HepG2 (cell line): Measurements from ENCODE around the gene ABHD10. TPM values are rescaled to one million over a fixed set of nuclear protein-coding genes. Genes with fewer than 3 reads are reported as not detected.

Experiments used
- ASH2L ChIP-seq: fragments of 300-600, 200-600 bp; sonication (generic); IDR thresholded peaks from 2 replicates; pipeline ENCODE4 v1.7.0; 2017; ENCODE audit warnings: low read depth, mild to moderate bottlenecking, moderate library complexity, mixed read lengths, low read length; ENCODE audit not compliant: insufficient read length
- HNRNPUL1 ChIP-seq: fragments of 200-400 bp; formaldehyde crosslinking; IDR thresholded peaks from 2 replicates; pipeline ENCODE4 v1.6.1; 2017; ENCODE audit warnings: low read depth, mild to moderate bottlenecking, low read length, moderate library complexity
- IRF2 ChIP-seq: IDR thresholded peaks from 2 replicates; pipeline ENCODE4 v1.6.1; 2018; ENCODE audit warnings: missing genetic modification reagents, missing compliant biosample characterization
- MZF1 ChIP-seq: sonication (generic); formaldehyde crosslinking; IDR thresholded peaks from 2 replicates; pipeline ENCODE4 v1.8.1; 2023; ENCODE audit warnings: mild to moderate bottlenecking, missing genetic modification reagents, borderline replicate concordance
- POLR2AphosphoS2 ChIP-seq: IDR thresholded peaks from 2 replicates; pipeline ENCODE4 v1.6.1; 2011; ENCODE audit warnings: low read depth, low read length, improper control_type of control experiment
- PRMT3 ChIP-seq: sonication (generic); formaldehyde crosslinking; IDR thresholded peaks from 2 replicates; pipeline ENCODE4 v1.8.1; 2022; ENCODE audit warnings: low read depth, mild to moderate bottlenecking, moderate library complexity, missing genetic modification reagents, borderline replicate concordance
- ZFY ChIP-seq: sonication (generic); formaldehyde crosslinking; IDR thresholded peaks from 2 replicates; pipeline ENCODE4 v1.4.0; 2020; ENCODE audit warnings: missing genetic modification reagents
- ZNF329 ChIP-seq: sonication (generic); formaldehyde crosslinking; IDR thresholded peaks from 2 replicates; pipeline ENCODE4 v1.9.0; 2021; ENCODE audit warnings: low read depth, mild to moderate bottlenecking, missing genetic modification reagents
- ZNF501 ChIP-seq: sonication (generic); formaldehyde crosslinking; IDR thresholded peaks from 2 replicates; pipeline ENCODE4 v1.5.1; 2020; ENCODE audit warnings: mild to moderate bottlenecking, moderate library complexity, missing genetic modification reagents
- ZNF549 ChIP-seq: sonication (generic); formaldehyde crosslinking; IDR thresholded peaks from 2 replicates; pipeline ENCODE4 v1.5.0; 2020; ENCODE audit warnings: missing genetic modification reagents
- ZNF607 ChIP-seq: sonication (generic); formaldehyde crosslinking; IDR thresholded peaks from 2 replicates; pipeline ENCODE4 v1.5.1; 2020; ENCODE audit warnings: missing genetic modification reagents, mild to moderate bottlenecking, borderline replicate concordance
- ZNF652 ChIP-seq: IDR thresholded peaks from 2 replicates; pipeline ENCODE4 v1.6.1; 2016; ENCODE audit warnings: low read depth, borderline replicate concordance
- ZNF720 ChIP-seq: sonication (generic); formaldehyde crosslinking; IDR thresholded peaks from 2 replicates; pipeline ENCODE4 v1.4.0; 2020; ENCODE audit warnings: missing genetic modification reagents
- polyA plus RNA-seq, 8 experiments: library from polyadenylated mRNA; depleted of rRNA in 3 of 8; stranded (reverse) in 7 of 8; unstranded in 1 of 8; fragments of >200 nt; fragmentation: Illumina TruSeq in 4 of 8; extraction: Trizol in 4 of 8; gene quantifications; 2 replicates each; pipeline versions ENCODE4 v1.2.1 to v1.2.3, GENCODE V29; 2011 to 2016; ENCODE audit warnings: low read depth in 4 of 8, missing spikeins in 1 of 8, mixed read lengths in 1 of 8; ENCODE audit not compliant: insufficient read depth in 1 of 8
- total RNA-seq, 5 experiments: library from RNA; depleted of rRNA; stranded (reverse); fragments of >200 nt; fragmentation: Illumina TruSeq; extraction: Trizol; gene quantifications; 2 replicates each; pipeline ENCODE4 v1.2.3, GENCODE V29; 2016; ENCODE audit warnings: low read depth in 1 of 5
- TF ChIP-seq, protein P1 (sequence below): sonication (generic); formaldehyde crosslinking; conservative IDR thresholded peaks from 2 replicates; pipeline ENCODE4 v1.8.0; 2022; ENCODE audit warnings: mild to moderate bottlenecking, moderate library complexity, missing genetic modification reagents
- TF ChIP-seq, protein P2 (sequence below): sonication (generic); formaldehyde crosslinking; IDR thresholded peaks from 2 replicates; pipeline ENCODE4 v1.5.1; 2020; ENCODE audit warnings: mild to moderate bottlenecking, missing genetic modification reagents, moderate library complexity
- TF ChIP-seq, protein P3 (sequence below): IDR thresholded peaks from 2 replicates; pipeline ENCODE4 v1.6.1; 2016; ENCODE audit warnings: control low read depth
- TF ChIP-seq, protein P4 (sequence below): sonication (generic); formaldehyde crosslinking; IDR thresholded peaks from 2 replicates; pipeline ENCODE4 v1.8.1; 2023; ENCODE audit warnings: mild to moderate bottlenecking, missing genetic modification reagents
- TF ChIP-seq, protein P5 (sequence below): sonication (generic); formaldehyde crosslinking; IDR thresholded peaks from 2 replicates; pipeline ENCODE4 v1.5.0; 2020; ENCODE audit warnings: mild to moderate bottlenecking, missing genetic modification reagents

The ABHD10 gene
- total and polyA plus RNA-seq, 2 of the 13 experiments (the other 11 are each of a cell fraction or from before 2014, with no cell fraction given): 22.8 to 50.2 TPM

DNA sequence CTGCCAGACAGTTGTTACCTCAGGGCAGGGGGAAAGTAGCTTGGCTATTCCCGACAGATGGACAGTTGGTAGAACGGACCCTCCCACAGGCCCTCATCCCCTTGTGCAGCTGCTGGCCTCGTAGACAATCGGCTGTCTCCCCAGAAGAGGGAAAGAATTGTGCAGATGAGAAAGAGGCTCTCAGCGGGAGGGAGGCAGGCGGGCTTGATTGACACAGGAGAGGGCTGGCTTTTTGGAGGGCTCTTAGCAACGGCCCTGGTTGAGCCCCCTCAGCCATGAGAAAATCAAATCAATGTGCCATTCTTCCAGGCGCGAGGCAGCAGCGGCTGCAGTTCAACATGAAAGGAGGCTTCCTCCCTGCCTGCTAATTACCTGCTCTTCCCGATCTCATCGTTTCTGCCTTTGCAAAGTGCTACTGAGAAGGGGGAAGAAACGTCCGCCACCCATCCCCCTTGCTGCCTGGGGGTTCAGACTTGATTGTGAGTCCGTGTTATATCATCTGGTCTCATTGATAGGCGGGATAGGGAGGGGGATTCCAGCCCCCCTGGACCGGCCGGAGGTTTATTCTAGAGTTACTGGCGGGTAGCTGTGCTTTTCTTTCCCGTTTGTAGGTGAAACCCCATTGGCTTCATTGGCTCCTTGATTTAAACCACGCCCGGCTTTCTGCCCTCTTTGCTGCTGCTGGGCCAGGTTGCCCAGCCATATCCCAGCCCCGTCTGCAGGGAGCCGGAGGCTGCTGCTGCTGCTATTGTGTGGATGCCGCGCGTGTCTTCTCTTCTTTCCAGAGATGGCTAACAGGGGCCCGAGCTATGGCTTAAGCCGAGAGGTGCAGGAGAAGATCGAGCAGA lies 20.0 kb downstream of the ABHD10 start, which contains the start of gene TAGLN3 (continued):
- TF ChIP-seq, protein P1, sequence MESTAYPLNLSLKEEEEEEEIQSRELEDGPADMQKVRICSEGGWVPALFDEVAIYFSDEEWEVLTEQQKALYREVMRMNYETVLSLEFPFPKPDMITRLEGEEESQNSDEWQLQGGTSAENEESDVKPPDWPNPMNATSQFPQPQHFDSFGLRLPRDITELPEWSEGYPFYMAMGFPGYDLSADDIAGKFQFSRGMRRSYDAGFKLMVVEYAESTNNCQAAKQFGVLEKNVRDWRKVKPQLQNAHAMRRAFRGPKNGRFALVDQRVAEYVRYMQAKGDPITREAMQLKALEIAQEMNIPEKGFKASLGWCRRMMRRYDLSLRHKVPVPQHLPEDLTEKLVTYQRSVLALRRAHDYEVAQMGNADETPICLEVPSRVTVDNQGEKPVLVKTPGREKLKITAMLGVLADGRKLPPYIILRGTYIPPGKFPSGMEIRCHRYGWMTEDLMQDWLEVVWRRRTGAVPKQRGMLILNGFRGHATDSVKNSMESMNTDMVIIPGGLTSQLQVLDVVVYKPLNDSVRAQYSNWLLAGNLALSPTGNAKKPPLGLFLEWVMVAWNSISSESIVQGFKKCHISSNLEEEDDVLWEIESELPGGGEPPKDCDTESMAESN (CRISPR knock-in tag): 0 out of 2 replicates have a peak, but pooled peaks have one; percentile 21
- TF ChIP-seq, protein P2, sequence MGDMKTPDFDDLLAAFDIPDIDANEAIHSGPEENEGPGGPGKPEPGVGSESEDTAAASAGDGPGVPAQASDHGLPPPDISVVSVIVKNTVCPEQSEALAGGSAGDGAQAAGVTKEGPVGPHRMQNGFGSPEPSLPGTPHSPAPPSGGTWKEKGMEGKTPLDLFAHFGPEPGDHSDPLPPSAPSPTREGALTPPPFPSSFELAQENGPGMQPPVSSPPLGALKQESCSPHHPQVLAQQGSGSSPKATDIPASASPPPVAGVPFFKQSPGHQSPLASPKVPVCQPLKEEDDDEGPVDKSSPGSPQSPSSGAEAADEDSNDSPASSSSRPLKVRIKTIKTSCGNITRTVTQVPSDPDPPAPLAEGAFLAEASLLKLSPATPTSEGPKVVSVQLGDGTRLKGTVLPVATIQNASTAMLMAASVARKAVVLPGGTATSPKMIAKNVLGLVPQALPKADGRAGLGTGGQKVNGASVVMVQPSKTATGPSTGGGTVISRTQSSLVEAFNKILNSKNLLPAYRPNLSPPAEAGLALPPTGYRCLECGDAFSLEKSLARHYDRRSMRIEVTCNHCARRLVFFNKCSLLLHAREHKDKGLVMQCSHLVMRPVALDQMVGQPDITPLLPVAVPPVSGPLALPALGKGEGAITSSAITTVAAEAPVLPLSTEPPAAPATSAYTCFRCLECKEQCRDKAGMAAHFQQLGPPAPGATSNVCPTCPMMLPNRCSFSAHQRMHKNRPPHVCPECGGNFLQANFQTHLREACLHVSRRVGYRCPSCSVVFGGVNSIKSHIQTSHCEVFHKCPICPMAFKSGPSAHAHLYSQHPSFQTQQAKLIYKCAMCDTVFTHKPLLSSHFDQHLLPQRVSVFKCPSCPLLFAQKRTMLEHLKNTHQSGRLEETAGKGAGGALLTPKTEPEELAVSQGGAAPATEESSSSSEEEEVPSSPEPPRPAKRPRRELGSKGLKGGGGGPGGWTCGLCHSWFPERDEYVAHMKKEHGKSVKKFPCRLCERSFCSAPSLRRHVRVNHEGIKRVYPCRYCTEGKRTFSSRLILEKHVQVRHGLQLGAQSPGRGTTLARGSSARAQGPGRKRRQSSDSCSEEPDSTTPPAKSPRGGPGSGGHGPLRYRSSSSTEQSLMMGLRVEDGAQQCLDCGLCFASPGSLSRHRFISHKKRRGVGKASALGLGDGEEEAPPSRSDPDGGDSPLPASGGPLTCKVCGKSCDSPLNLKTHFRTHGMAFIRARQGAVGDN (CRISPR knock-in tag): 0 out of 2 replicates have a peak, but pooled peaks have one; percentile 15
- no peak for TF ChIP-seq ASH2L
- TF ChIP-seq ZNF720: no peak
- 0 out of 2 replicates have a peak, but pooled peaks have one; percentile 25 for TF ChIP-seq ZNF607 (CRISPR knock-in tag)
- no peak for TF ChIP-seq ZNF652 (CRISPR knock-in tag)
- TF ChIP-seq ZFY (CRISPR knock-in tag): no peak
- TF ChIP-seq POLR2AphosphoS2: no peak
- TF ChIP-seq PRMT3 (CRISPR knock-in tag): no peak
- TF ChIP-seq, protein P3, sequence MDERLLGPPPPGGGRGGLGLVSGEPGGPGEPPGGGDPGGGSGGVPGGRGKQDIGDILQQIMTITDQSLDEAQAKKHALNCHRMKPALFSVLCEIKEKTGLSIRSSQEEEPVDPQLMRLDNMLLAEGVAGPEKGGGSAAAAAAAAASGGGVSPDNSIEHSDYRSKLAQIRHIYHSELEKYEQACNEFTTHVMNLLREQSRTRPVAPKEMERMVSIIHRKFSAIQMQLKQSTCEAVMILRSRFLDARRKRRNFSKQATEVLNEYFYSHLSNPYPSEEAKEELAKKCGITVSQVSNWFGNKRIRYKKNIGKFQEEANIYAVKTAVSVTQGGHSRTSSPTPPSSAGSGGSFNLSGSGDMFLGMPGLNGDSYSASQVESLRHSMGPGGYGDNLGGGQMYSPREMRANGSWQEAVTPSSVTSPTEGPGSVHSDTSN: 0 out of 2 replicates have a peak, but pooled peaks have one; percentile 36
- TF ChIP-seq, protein P4, sequence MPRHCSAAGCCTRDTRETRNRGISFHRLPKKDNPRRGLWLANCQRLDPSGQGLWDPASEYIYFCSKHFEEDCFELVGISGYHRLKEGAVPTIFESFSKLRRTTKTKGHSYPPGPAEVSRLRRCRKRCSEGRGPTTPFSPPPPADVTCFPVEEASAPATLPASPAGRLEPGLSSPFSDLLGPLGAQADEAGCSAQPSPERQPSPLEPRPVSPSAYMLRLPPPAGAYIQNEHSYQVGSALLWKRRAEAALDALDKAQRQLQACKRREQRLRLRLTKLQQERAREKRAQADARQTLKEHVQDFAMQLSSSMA (CRISPR knock-in tag): no peak
- no peak for TF ChIP-seq ZNF549 (CRISPR knock-in tag)
- no peak for TF ChIP-seq IRF2
- TF ChIP-seq HNRNPUL1: no peak
- 0 out of 2 replicates have a peak, but pooled peaks have one; percentile 32 for TF ChIP-seq ZNF501 (CRISPR knock-in tag)
- no peak for TF ChIP-seq MZF1
- TF ChIP-seq ZNF329 (CRISPR knock-in tag): no peak
- TF ChIP-seq, protein P5, sequence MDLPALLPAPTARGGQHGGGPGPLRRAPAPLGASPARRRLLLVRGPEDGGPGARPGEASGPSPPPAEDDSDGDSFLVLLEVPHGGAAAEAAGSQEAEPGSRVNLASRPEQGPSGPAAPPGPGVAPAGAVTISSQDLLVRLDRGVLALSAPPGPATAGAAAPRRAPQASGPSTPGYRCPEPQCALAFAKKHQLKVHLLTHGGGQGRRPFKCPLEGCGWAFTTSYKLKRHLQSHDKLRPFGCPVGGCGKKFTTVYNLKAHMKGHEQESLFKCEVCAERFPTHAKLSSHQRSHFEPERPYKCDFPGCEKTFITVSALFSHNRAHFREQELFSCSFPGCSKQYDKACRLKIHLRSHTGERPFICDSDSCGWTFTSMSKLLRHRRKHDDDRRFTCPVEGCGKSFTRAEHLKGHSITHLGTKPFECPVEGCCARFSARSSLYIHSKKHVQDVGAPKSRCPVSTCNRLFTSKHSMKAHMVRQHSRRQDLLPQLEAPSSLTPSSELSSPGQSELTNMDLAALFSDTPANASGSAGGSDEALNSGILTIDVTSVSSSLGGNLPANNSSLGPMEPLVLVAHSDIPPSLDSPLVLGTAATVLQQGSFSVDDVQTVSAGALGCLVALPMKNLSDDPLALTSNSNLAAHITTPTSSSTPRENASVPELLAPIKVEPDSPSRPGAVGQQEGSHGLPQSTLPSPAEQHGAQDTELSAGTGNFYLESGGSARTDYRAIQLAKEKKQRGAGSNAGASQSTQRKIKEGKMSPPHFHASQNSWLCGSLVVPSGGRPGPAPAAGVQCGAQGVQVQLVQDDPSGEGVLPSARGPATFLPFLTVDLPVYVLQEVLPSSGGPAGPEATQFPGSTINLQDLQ (CRISPR knock-in tag): no peak
